ENCODE measurements around the gene RABGAP1L.
"Not testable (repeated sequence)": the region's sequence is repeated elsewhere in the genome, so short reads cannot be mapped to it uniquely, and the experiment has no call there.

Gene RABGAP1L

GRCh38 chr1:174289644-174290310, 130.5 kb downstream of the RABGAP1L start:
- no peak overlapping the region for H3K4me3 ChIP-seq (ENCODE audit: low read depth, low read length)

DNA sequence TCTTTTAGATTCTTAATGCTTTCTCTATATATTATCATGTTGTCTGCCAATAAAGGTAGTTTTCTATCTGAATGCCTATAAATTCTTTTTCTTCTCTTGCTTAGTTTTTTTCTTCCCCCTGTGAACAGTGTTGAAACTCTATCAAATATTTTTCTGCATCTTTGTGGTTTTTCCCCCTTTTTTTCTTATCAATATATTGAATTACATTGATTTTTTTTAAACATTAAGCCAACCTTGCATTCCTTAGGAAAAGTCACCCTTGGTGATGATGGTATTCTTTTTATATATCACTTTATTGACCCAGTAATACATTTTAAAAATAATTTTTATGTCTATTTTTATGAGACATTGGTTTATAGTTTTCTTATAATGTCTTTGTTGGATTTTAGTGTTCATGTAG, 131.7 kb downstream of the RABGAP1L start:
- H3K4me3 ChIP-seq (ENCODE audit: low read depth, low read length), result no peak overlapping the region

DNA sequence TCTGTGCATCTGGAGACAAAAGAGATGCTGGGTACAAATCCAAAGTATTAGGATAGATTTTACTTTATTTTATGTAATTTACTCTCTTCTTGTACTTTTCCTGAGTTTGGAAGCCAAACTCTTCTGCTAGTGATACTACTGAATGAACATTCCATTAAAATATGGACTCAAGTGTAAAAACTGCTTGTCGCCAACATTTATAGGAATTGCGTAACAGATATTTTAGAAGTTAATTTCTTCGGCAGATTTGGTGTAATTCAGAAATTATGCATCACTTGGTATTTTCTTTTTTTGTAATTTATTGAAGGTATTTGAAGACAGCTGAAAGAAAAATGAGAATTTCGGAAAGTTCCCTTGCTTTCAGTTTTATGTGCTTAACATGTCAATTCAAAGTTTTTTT, 137.0 kb downstream of the RABGAP1L start:
- no peak overlapping the region for H3K4me3 ChIP-seq (ENCODE audit: low read depth, low read length)

GRCh38 chr1:174297351-174297750, 138.0 kb downstream of the RABGAP1L start:
- no peak overlapping the region for H3K4me3 ChIP-seq (ENCODE audit: low read depth, low read length)

DNA sequence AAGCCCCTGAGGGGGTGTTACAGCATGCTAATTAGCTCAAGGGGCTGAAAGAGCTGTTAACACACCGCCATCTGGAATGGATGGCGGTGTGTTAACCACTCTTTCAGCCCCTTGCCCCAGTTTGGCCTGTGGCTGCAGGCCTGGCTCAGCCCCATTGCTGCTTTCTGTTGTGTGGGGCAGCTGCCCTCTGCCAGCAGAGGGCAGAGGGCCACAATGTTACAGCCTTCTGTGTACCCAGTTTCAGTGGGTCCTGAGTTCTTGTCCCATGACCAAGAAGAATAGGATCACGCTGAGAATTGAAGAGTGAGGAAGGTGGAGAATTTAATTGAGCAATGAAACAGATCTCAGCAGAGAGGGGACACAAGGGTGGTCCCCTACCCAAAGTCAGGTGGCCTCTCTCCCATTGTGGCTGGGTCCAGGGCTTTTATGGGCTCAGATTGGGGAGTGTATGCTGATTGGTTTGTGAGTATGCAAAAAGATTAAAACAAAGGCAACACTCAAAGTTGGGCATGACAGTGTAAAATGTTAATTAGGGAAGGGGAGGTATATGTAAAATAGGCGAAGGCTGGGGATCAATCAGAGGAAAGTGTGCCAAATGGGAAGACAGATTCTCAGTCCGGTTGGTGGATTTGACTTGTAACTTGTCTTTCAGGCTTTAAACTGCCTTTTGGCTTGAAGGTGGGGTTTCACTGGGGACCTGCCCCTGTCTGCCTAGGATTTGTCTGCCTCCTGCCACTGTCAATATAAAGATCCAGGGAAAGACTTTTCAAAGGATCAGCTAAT, 142.2 kb downstream of the RABGAP1L start:
- H3K4me3 ChIP-seq (ENCODE audit: low read depth, low read length), result no peak overlapping the region

DNA sequence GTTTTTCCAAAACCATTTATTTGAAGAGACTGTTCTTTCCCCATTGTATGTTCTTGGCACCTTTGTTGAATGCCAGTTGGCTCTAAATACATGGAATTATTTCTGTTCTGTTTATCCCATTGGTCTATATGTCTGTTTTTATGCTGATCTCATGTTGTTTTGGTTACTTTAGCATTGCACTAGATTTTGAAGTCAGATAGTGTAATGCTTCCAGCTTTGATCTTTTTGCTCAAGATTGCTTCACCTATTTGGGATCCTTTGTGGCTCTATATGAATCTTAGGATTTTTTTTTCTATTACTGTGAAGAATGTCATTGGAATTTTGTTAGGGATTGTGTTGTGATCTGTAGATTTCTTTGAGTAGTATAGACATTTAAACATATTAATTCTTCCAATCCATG, 149.3 kb downstream of the RABGAP1L start:
- H3K4me3 ChIP-seq (ENCODE audit: low read depth, low read length), result no peak overlapping the region

DNA sequence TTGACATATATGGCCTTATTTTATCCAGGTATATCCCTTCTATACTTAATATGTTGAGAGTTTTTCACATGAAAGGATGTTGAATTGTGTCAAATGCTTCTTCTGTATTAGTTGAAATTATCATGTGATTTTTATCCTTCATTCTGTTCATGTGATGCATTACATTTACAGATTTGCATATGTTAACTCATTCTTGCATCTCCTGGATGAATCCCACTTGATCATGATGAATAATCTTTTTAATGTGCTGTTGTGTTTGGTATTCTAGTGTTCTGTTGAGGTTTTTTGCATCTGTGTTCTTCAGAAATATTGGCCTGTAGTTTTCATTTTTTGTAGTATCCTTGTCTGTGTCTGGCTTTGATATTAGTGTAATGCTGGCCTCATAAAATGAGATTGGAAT, 150.2 kb downstream of the RABGAP1L start:
- H3K4me3 ChIP-seq (ENCODE audit: low read depth, low read length), result no peak overlapping the region

- no peak overlapping the region for H3K4me3 ChIP-seq (ENCODE audit: low read depth, low read length)
Measured at GRCh38 chr1:174314433-174314832, 155.1 kb downstream of the RABGAP1L start.

- no peak overlapping the region for H3K4me3 ChIP-seq (ENCODE audit: low read depth, low read length)
Measured at GRCh38 chr1:174315239-174315638, 155.9 kb downstream of the RABGAP1L start.

DNA sequence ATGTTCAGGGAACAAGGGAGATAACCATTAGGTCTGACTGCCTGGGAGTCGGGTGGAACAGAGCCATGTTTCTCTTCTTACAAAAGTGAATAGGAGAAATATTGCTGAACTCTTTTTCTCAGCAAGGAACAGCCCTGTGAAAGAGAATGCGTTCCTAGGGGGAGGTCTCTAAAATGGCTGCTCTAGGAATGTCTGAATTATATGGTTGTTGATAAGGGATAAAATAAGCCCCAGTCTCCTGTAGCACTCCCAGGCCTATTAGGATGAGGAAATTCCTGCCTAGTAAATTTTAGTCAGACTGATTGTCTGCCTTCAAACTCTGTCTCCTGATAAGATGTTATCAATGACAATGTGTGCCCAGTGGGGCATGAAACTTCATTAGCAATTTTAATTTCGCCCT, 161.6 kb downstream of the RABGAP1L start:
- not testable (repeated sequence) for H3K4me3 ChIP-seq (ENCODE audit: low read depth, low read length)

GRCh38 chr1:174322202-174322862, 163.0 kb downstream of the RABGAP1L start:
- H3K4me3 ChIP-seq (ENCODE audit: low read depth, low read length), result no peak overlapping the region

DNA sequence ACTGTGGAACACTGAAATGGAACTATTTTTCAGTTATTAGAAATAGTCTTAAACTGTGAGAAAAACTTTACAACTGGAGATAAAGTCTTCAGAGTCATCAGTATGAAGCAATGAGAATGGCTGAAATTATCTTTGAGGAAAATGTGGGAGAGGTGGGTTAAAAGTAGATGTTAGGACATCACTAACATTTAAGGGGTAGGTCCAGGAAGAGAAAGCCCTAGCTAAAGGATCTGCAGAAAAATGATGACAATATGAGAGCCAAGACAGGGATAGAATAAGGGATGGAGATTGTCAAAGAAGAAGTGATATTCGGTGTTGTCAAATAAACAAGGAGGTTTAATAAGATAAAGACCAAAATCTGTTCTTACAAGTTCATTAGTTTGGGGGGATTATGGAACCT, 165.2 kb downstream of the RABGAP1L start:
- H3K4me3 ChIP-seq (ENCODE audit: low read depth, low read length), result no peak overlapping the region

GRCh38 chr1:174324939-174325338, 165.6 kb downstream of the RABGAP1L start:
- H3K4me3 ChIP-seq (ENCODE audit: low read depth, low read length), result no peak overlapping the region

GRCh38 chr1:174326278-174326677, 167.0 kb downstream of the RABGAP1L start:
- no peak overlapping the region for H3K4me3 ChIP-seq (ENCODE audit: low read depth, low read length)

GRCh38 chr1:174333437-174333836, 174.1 kb downstream of the RABGAP1L start:
- H3K4me3 ChIP-seq (ENCODE audit: low read depth, low read length), result no peak overlapping the region

- H3K4me3 ChIP-seq (ENCODE audit: low read depth, low read length), result no peak overlapping the region
Measured at GRCh38 chr1:174337000-174337681, 177.8 kb downstream of the RABGAP1L start.

GRCh38 chr1:174340404-174340803, 181.1 kb downstream of the RABGAP1L start:
- H3K4me3 ChIP-seq (ENCODE audit: low read depth, low read length), result not testable (repeated sequence)

DNA sequence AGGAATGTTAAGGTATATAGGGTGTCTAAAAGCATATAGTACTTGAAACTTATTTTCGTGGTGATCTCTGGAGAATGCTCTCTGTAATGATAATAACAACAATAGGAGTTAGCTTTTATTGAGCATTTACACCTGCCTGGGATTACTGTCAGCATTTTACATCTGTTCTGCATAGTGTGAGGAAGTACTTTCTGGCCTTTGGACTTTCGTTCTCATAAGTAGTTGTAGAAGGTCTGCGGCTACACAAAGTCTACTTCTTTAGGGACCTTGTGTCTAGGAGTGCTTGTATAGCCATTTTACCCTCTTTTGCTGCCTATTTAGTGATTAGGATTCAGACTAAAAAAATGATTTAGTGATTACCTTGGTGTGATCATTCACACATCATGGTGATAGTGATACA, 184.8 kb downstream of the RABGAP1L start:
- H3K4me3 ChIP-seq (ENCODE audit: low read depth, low read length), result no peak overlapping the region

DNA sequence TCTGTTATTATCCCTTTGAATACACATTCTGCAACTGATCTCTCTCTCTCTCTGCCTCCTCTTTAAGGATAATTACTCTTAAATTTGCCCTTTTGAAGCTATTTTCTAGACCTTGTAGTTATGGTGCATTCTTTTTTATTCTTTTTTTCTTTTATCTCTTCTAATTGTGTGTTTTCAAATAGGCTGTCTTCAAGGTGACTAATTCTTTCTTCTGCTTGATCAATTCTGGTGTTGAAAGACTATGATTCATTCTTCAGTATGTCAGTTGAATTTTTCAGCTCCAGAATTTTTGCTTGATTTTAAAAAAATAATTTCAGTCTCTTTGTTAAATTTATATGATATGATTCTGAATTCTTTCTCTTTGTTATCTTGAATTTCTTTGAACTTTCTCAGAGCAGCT, 192.8 kb downstream of the RABGAP1L start:
- H3K4me3 ChIP-seq (ENCODE audit: low read depth, low read length), result no peak overlapping the region

DNA sequence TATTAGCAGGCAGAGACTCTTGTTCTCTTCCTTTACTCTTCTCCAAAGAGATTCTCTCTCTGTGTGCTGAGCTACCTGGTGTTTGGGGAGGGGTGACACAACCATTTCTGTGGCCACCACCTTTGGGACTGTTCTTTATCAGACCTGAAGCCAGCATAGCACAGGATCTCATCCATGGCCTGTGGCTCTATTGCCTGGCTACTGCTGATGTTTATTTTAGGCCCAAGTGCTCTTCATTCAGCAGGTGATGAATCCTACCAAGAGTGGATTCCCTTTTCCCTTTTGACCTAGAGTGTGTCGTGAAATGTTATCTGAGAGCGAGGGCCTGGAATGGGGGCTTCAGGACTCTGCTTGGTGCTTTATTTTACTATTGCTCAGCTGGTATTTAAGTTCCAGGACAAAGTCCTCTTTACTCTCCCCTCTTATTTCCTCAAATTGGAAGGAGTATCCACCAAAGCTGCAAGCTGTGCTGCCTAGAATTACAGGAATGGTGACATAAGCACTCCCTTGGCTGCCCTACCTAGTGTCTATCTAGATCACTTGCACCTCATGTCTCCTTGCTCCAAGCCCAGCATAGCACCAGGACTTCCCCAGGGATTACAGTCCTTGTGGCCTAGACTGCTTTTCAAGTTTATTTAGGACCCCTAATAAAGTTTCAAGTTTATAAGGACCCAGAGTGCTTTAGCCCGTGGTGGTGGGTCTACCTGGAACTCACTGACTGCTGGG, 193.7 kb downstream of the RABGAP1L start:
- no peak overlapping the region for H3K4me3 ChIP-seq (ENCODE audit: low read depth, low read length)

GRCh38 chr1:174358344-174358743, 199.0 kb downstream of the RABGAP1L start:
- H3K4me3 ChIP-seq (ENCODE audit: low read depth, low read length), result no peak overlapping the region
